HG03025 (cell line): ENCODE results near the gene SNX32.

Experiments used
- ATAC-seq: cut with Tn5 transposase; IDR thresholded peaks from one replicate; pipeline ENCODE4 v1.9.1; 2021; ENCODE audit warnings: mild to moderate bottlenecking, moderate library complexity; ENCODE audit not compliant: unreplicated experiment, low FRiP score

Gene SNX32

GRCh38 chr11:65796726-65797601 is 36.8 kb upstream of the SNX32 start:
- ATAC-seq = no peak

- no peak for ATAC-seq
Measured at GRCh38 chr11:65797711-65798110, 36.1 kb upstream of the SNX32 start.

- ATAC-seq = no peak
Measured at GRCh38 chr11:65798882-65799281, 34.9 kb upstream of the SNX32 start.

GRCh38 chr11:65801153-65801987 is 32.4 kb upstream of the SNX32 start:
- no peak for ATAC-seq

GRCh38 chr11:65802841-65803240 is 30.9 kb upstream of the SNX32 start:
- ATAC-seq = peak; percentile 62

GRCh38 chr11:65803797-65804492 is 29.8 kb upstream of the SNX32 start:
- ATAC-seq = no peak

- ATAC-seq = no peak
Measured at GRCh38 chr11:65806979-65807378, 26.8 kb upstream of the SNX32 start.

- no peak for ATAC-seq
Measured at GRCh38 chr11:65808744-65809341, 24.9 kb upstream of the SNX32 start.

- ATAC-seq = no peak
Measured at GRCh38 chr11:65809496-65809895, 24.3 kb upstream of the SNX32 start.

- no peak for ATAC-seq
Measured at GRCh38 chr11:65810046-65810868, 23.5 kb upstream of the SNX32 start.

GRCh38 chr11:65811764-65812475 is 21.8 kb upstream of the SNX32 start:
- no peak for ATAC-seq

GRCh38 chr11:65814131-65814985 is 19.4 kb upstream of the SNX32 start:
- no peak for ATAC-seq

- no peak for ATAC-seq
Measured at GRCh38 chr11:65814986-65815565, 18.7 kb upstream of the SNX32 start.

GRCh38 chr11:65816696-65817095 is 17.1 kb upstream of the SNX32 start:
- no peak for ATAC-seq

GRCh38 chr11:65817312-65817834 is 16.4 kb upstream of the SNX32 start:
- no peak for ATAC-seq

- ATAC-seq = peak; percentile 65
Measured at GRCh38 chr11:65817835-65818680, 15.7 kb upstream of the SNX32 start.

GRCh38 chr11:65821107-65821506 is 12.7 kb upstream of the SNX32 start:
- ATAC-seq = no peak
